Kasumi-1 (cell line): ENCODE results near the gene SAMD1.
"Not testable (repeated sequence)": the region's sequence is repeated elsewhere in the genome, so short reads cannot be mapped to it uniquely, and the experiment has no call there.

ENCODE experiments used
- DNase-seq, 2 experiments: peaks; one replicate each; lab custom pipeline; 2025; lab: John Stamatoyannopoulos, UW

Gene SAMD1

GRCh38 chr19:14061081-14061749 lies 29.3 kb downstream of the SAMD1 start:
- no peak for DNase-seq

GRCh38 chr19:14059652-14060155 lies 30.8 kb downstream of the SAMD1 start:
- DNase-seq, result no peak

GRCh38 chr19:14059093-14059480 lies 31.5 kb downstream of the SAMD1 start:
- DNase-seq, result peak in 1 of 2 experiments; percentile 17

GRCh38 chr19:14058182-14059092 lies 32.1 kb downstream of the SAMD1 start:
- no peak for DNase-seq

- no peak for DNase-seq
These were observed 33.7 kb downstream of the SAMD1 start for GRCh38 chr19:14056741-14057356.

GRCh38 chr19:14056069-14056666 lies 34.4 kb downstream of the SAMD1 start:
- DNase-seq, result no peak

GRCh38 chr19:14055396-14055795 lies 35.2 kb downstream of the SAMD1 start:
- DNase-seq, result no peak

GRCh38 chr19:14054721-14055120 lies 35.8 kb downstream of the SAMD1 start:
- no peak for DNase-seq

GRCh38 chr19:14054099-14054498 lies 36.5 kb downstream of the SAMD1 start:
- DNase-seq, result no peak

- DNase-seq, result no peak
These were observed 37.1 kb downstream of the SAMD1 start for GRCh38 chr19:14053500-14053899.

GRCh38 chr19:14053032-14053431 lies 37.5 kb downstream of the SAMD1 start:
- DNase-seq, result no peak

GRCh38 chr19:14052470-14052869 lies 38.1 kb downstream of the SAMD1 start:
- no peak for DNase-seq

GRCh38 chr19:14051980-14052379 lies 38.6 kb downstream of the SAMD1 start:
- DNase-seq, result no peak

- DNase-seq, result not testable (repeated sequence)
These were observed 39.6 kb downstream of the SAMD1 start for GRCh38 chr19:14050961-14051360.

GRCh38 chr19:14050512-14050911 lies 40.0 kb downstream of the SAMD1 start:
- no peak for DNase-seq

GRCh38 chr19:14048443-14049153 lies 42.0 kb downstream of the SAMD1 start:
- peak; percentile 57 to 78 for DNase-seq

GRCh38 chr19:14047866-14048265 lies 42.7 kb downstream of the SAMD1 start:
- not testable (repeated sequence) for DNase-seq

- peak; percentile 47 to 56 for DNase-seq
These were observed 47.6 kb downstream of the SAMD1 start for GRCh38 chr19:14042659-14043608.

GRCh38 chr19:14039181-14039580 lies 51.4 kb downstream of the SAMD1 start:
- no peak for DNase-seq
